KMS-11 (cell line): ENCODE data around the gene AHSA1.

Source experiments
- H2AFZ ChIP-seq: fragments of 200-600 bp; sonication (generic); 2 replicates; pipeline ENCODE4 v1.6.1; 2016; ENCODE audit warnings: antibody characterized with exemption, mixed run types, low read depth
- H3K27ac ChIP-seq: fragments of 200-600 bp; sonication (generic); 2 replicates; pipeline ENCODE4 v1.6.1; 2016; ENCODE audit warnings: mild to moderate bottlenecking, mixed run types
- H3K27me3 ChIP-seq: fragments of 200-600 bp; sonication (generic); 2 replicates; pipeline ENCODE4 v1.6.1; 2017; ENCODE audit warnings: mild to moderate bottlenecking, low read depth, mixed run types, moderate library complexity; ENCODE audit not compliant: insufficient read depth
- H3K36me3 ChIP-seq: fragments of 200-600 bp; sonication (generic); 2 replicates; pipeline ENCODE4 v1.6.1; 2017; ENCODE audit warnings: mild to moderate bottlenecking, mixed run types; ENCODE audit not compliant: insufficient read depth
- H3K4me1 ChIP-seq: fragments of 200-600 bp; sonication (generic); 2 replicates; pipeline ENCODE4 v1.6.1; 2016; ENCODE audit warnings: mild to moderate bottlenecking, low read depth, mixed run types; ENCODE audit not compliant: poor library complexity, severe bottlenecking
- H3K4me2 ChIP-seq: fragments of 200-600 bp; sonication (generic); 2 replicates; pipeline ENCODE4 v1.7.0; 2016; ENCODE audit warnings: mild to moderate bottlenecking, mixed run types
- H3K4me3 ChIP-seq: fragments of 200-600 bp; sonication (generic); IDR thresholded peaks from 2 replicates; pipeline ENCODE4 v1.6.1; 2017; ENCODE audit warnings: low read depth, low read length, mixed read lengths; ENCODE audit not compliant: insufficient read depth
- H3K79me2 ChIP-seq: fragments of 200-600 bp; sonication (generic); 2 replicates; pipeline ENCODE4 v1.6.1; 2016; ENCODE audit warnings: low read depth, mixed run types; ENCODE audit not compliant: insufficient read depth
- H3K9ac ChIP-seq: fragments of 200-600 bp; sonication (generic); 2 replicates; pipeline ENCODE4 v1.6.1; 2016; ENCODE audit warnings: mild to moderate bottlenecking, mixed run types
- H4K20me1 ChIP-seq: fragments of 200-600 bp; sonication (generic); 2 replicates; pipeline ENCODE4 v1.6.1; 2016; ENCODE audit warnings: mild to moderate bottlenecking, mixed run types; ENCODE audit not compliant: insufficient read depth
- TF ChIP-seq, protein P1 (sequence below): fragments of 200-600 bp; sonication (generic); conservative IDR thresholded peaks from 2 replicates; pipeline ENCODE4 v1.6.1; 2017; ENCODE audit warnings: low read depth, mild to moderate bottlenecking, antibody characterized with exemption, low read length, moderate library complexity, mixed read lengths

The AHSA1 gene

GRCh38 chr14:77455966-77456640, 1.8 kb upstream of the AHSA1 start:
- no peaks in the 10 kb centered on the region; the same call in 1 of the 2 replicates for H3K36me3 ChIP-seq
- no peak overlapping the region for H3K4me3 ChIP-seq
- H3K4me2 ChIP-seq = peak overlapping the region; percentile 78
- H3K79me2 ChIP-seq = peaks cover 36% of the 10 kb centered on the region
- H3K27me3 ChIP-seq = no peaks in the 10 kb centered on the region
- TF ChIP-seq, protein P1, sequence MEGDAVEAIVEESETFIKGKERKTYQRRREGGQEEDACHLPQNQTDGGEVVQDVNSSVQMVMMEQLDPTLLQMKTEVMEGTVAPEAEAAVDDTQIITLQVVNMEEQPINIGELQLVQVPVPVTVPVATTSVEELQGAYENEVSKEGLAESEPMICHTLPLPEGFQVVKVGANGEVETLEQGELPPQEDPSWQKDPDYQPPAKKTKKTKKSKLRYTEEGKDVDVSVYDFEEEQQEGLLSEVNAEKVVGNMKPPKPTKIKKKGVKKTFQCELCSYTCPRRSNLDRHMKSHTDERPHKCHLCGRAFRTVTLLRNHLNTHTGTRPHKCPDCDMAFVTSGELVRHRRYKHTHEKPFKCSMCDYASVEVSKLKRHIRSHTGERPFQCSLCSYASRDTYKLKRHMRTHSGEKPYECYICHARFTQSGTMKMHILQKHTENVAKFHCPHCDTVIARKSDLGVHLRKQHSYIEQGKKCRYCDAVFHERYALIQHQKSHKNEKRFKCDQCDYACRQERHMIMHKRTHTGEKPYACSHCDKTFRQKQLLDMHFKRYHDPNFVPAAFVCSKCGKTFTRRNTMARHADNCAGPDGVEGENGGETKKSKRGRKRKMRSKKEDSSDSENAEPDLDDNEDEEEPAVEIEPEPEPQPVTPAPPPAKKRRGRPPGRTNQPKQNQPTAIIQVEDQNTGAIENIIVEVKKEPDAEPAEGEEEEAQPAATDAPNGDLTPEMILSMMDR = no peak
- no peak overlapping the region for H2AFZ ChIP-seq
- peaks cover 12% of the 10 kb centered on the region for H4K20me1 ChIP-seq
- peak overlapping the region; percentile 50; the same call in 1 of the 2 replicates for H3K27ac ChIP-seq
- peaks cover 22% of the 10 kb centered on the region for H3K4me1 ChIP-seq
- H3K9ac ChIP-seq = peak overlapping the region; percentile 57; the same call in 1 of the 2 replicates

GRCh38 chr14:77457115-77457521, 775 bp upstream of the AHSA1 start:
- Histone ChIP-seq H4K20me1 (peaks cover 12% of the 10 kb centered on the region), H3K4me1 (peaks cover 22% of the 10 kb centered on the region), H3K4me3 (no peak overlapping the region), H3K27ac (peak overlapping the region; percentile 50), H2AFZ (peak overlapping the region; percentile 76), H3K27me3 (no peaks in the 10 kb centered on the region), H3K36me3 (no peaks in the 10 kb centered on the region; the same call in 1 of the 2 replicates), H3K4me2 (peak overlapping the region; percentile 78), H3K79me2 (peaks cover 39% of the 10 kb centered on the region), H3K9ac (peak overlapping the region; percentile 57; the same call in 1 of the 2 replicates)
- TF ChIP-seq, protein P1 = no peak

GRCh38 chr14:77458249-77458950, 507 bp downstream of the AHSA1 start:
- peak overlapping the region; percentile 50 for H3K27ac ChIP-seq
- peaks cover 22% of the 10 kb centered on the region for H3K4me1 ChIP-seq
- H4K20me1 ChIP-seq = peaks cover 12% of the 10 kb centered on the region
- H3K79me2 ChIP-seq = peaks cover 39% of the 10 kb centered on the region
- H3K27me3 ChIP-seq = no peaks in the 10 kb centered on the region
- H2AFZ ChIP-seq = peak overlapping the region; percentile 53; the same call in 1 of the 2 replicates
- no peak overlapping the region for H3K4me3 ChIP-seq
- H3K9ac ChIP-seq = peak overlapping the region; percentile 57
- peak overlapping the region; percentile 91 for H3K4me2 ChIP-seq
- no peaks in the 10 kb centered on the region; the same call in 1 of the 2 replicates for H3K36me3 ChIP-seq
- TF ChIP-seq, protein P1 = no peak

- Histone ChIP-seq H4K20me1 (peaks cover 12% of the 10 kb centered on the region), H3K27ac (peak overlapping the region; percentile 50; the same call in 1 of the 2 replicates), H3K27me3 (no peaks in the 10 kb centered on the region), H3K4me2 (peak overlapping the region; percentile 91), H3K4me1 (peaks cover 22% of the 10 kb centered on the region), H3K36me3 (no peaks in the 10 kb centered on the region; the same call in 1 of the 2 replicates), H3K9ac (peak overlapping the region; percentile 57; the same call in 1 of the 2 replicates), H3K79me2 (peaks cover 39% of the 10 kb centered on the region), H2AFZ (no peak overlapping the region), H3K4me3 (no peak overlapping the region)
- TF ChIP-seq, protein P1 = peak; percentile 72
Observed at GRCh38 chr14:77459072-77459723, 1.3 kb downstream of the AHSA1 start.
